ENCODE results near the gene KY. TPM values are rescaled to one million over a fixed set of nuclear protein-coding genes. Genes with fewer than 3 reads are reported as not detected.
A peak's percentile ranks its signal among the peaks of the same experiment; 100 is the strongest.

The KY gene
- total and polyA plus RNA-seq, 3 experiments from 2014 or later, result 0.36 TPM; not detected in 2

DNA sequence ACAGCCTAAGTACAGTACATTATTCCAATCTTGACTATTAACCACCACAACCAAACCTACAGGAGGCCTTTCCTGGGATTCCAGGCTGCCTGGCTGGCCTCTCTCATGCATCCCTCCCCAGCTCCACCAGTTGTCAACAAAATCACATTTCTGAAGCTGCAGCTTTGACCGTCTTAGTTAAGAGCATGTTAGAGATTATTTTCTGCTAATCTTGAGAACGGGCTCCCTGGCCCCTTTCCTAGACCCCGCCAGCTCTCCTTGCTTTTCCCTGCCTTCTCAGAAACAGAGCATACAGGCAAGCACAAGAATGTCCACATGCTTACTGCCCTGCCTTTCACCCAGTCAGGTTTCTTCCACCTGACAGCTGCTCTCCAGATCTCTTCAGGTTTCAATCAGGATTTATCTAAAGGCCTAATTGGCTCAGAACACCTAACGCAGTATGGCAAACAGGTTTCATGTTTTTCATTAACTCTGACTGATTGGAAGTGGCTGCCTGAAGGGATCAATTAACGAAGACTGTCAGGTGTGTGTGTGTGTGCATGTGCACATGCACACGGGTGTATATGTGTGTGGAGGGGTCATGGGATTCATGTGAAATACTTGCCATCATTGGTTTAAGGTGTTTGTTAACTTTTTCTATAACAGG lies 12.3 kb downstream of the KY start:
- H3K4me3 Mint-ChIP-seq, result no peak overlapping the region
- Histone ChIP-seq H3K4me3 (ENCODE audit: low read length) (no peak overlapping the region), H3K9me3 (ENCODE audit: low read length) (no peaks in the 10 kb centered on the region), H3K4me1 (ENCODE audit: insufficient read depth, low read length) (no peaks in the 10 kb centered on the region), H3K27me3 (ENCODE audit: insufficient read depth, low read length, poor library complexity, severe bottlenecking) (no peaks in the 10 kb centered on the region), H3K27ac (ENCODE audit: low read depth, low read length) (no peak overlapping the region), H3K36me3 (ENCODE audit: insufficient read depth, low read length) (no peaks in the 10 kb centered on the region)
- H3K9me3 Mint-ChIP-seq, result peaks cover 0 to 2% (median 0%) of the 10 kb centered on the region in 5 donors
- DNase-seq, result no peak
- ChIA-PET POLR2A (no interaction called here), CTCF (no interaction called here)
- H3K36me3 Mint-ChIP-seq, result peaks cover 0 to 1% (median 0%) of the 10 kb centered on the region in 3 donors
- no peaks in the 10 kb centered on the region for H3K4me1 Mint-ChIP-seq
- no peak overlapping the region for H3K27ac Mint-ChIP-seq
- H3K27me3 Mint-ChIP-seq, result peaks cover 0 to 4% of the 10 kb centered on the region in 2 donors

DNA sequence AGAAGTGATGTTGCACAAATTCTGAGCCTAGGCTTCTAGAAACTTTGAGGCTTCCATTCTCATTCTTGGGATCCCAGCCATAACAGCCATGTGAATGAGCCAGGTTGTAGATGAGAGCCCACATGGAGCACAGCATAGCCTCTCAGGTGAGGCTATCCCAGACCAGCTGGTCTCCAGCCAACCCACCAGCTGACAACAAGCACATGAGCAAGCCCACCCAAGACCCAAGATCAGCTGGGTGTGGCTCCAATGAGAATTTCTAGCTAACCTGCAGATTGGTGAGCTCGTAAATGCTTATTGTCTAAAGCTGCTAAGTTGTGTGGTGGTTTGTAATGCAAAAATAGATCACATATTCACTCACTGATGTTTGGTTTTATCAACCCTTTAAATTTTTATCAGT lies 14.4 kb downstream of the KY start:
- no peak overlapping the region for H3K27ac ChIP-seq (ENCODE audit: low read depth, low read length)
- ChIA-PET POLR2A (no interaction called here), CTCF (no interaction called here)
- no peak overlapping the region for H3K4me3 ChIP-seq (ENCODE audit: low read length)
- Mint-ChIP-seq H3K9me3 (peaks cover 3 to 11% (median 5%) of the 10 kb centered on the region in 5 donors), H3K36me3 (peaks cover 0 to 4% (median 2%) of the 10 kb centered on the region in 3 donors), H3K27me3 (peaks cover 0 to 12% of the 10 kb centered on the region in 2 donors), H3K27ac (no peak overlapping the region), H3K4me1 (no peaks in the 10 kb centered on the region), H3K4me3 (no peak overlapping the region)
- H3K36me3 ChIP-seq (ENCODE audit: insufficient read depth, low read length), result no peaks in the 10 kb centered on the region
- no peak for DNase-seq
- no peaks in the 10 kb centered on the region for H3K27me3 ChIP-seq (ENCODE audit: insufficient read depth, low read length, poor library complexity, severe bottlenecking)
- H3K4me1 ChIP-seq (ENCODE audit: insufficient read depth, low read length), result no peaks in the 10 kb centered on the region
- H3K9me3 ChIP-seq (ENCODE audit: low read length), result no peaks in the 10 kb centered on the region

DNA sequence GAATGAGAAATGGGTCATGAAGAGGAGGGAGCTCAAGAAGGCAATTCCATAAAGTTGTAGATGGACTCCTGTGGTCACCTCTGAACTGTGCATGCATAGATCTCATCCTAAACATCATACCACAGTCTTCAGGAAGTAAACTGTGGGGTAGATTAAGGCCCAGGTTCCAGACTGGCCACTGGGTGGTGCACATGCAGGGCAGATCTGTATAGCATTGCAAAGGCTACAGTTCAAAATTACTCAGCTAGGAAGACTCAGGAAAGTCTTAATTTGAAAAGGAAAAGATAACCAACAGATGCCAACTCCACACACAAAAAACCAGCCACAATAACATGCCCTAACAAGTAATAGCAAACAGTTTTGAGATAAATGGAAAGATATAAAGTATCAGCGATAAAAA lies 20.3 kb downstream of the KY start:
- no peak for DNase-seq
- H3K4me3 ChIP-seq (ENCODE audit: low read length), result no peak overlapping the region

DNA sequence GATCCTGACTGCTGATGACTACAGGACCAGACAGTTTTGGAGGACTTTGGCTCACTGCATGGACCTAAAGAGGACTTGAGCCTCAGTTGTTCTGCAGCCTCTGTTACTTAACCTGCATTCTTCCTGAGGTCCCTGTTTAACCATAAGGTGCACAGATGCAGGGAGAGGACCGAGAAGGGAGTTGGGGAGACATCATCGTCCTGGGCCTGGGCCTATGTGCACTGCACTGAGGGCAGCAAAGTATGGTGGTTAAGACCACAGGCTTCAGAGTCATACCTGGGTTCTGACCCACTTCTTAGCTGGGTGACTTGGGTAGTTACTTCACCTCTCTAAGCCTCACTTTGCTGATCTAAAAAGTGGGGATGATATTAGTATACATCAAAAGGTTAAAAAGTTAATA lies 21.9 kb downstream of the KY start:
- no peak for DNase-seq
- H3K27ac Mint-ChIP-seq, result no peak overlapping the region
- Histone ChIP-seq H3K4me3 (ENCODE audit: low read length) (no peak overlapping the region), H3K4me1 (ENCODE audit: insufficient read depth, low read length) (no peaks in the 10 kb centered on the region), H3K36me3 (ENCODE audit: insufficient read depth, low read length) (no peaks in the 10 kb centered on the region), H3K27ac (ENCODE audit: low read depth, low read length) (no peak overlapping the region), H3K27me3 (ENCODE audit: insufficient read depth, low read length, poor library complexity, severe bottlenecking) (no peaks in the 10 kb centered on the region), H3K9me3 (ENCODE audit: low read length) (no peaks in the 10 kb centered on the region)
- H3K27me3 Mint-ChIP-seq, result peaks cover 6 to 17% of the 10 kb centered on the region in 2 donors
- CTCF ChIA-PET, result no interaction called here
- peak overlapping the region in 1 of 7 donors; percentile 18 for H3K4me3 Mint-ChIP-seq
- POLR2A ChIA-PET, result no interaction called here
- peaks cover 13 to 24% (median 15%) of the 10 kb centered on the region in 5 donors for H3K9me3 Mint-ChIP-seq
- H3K4me1 Mint-ChIP-seq, result peaks cover 0 to 11% (median 4%) of the 10 kb centered on the region in 3 donors
- H3K36me3 Mint-ChIP-seq, result peaks cover 0 to 7% (median 5%) of the 10 kb centered on the region in 3 donors

More for the DNA sequence above, 20.3 kb downstream of the KY start:
- no peak overlapping the region for H3K4me3 Mint-ChIP-seq
- peaks cover 14 to 24% (median 15%) of the 10 kb centered on the region in 5 donors for H3K9me3 Mint-ChIP-seq
- no peak overlapping the region for H3K27ac Mint-ChIP-seq
- Histone ChIP-seq H3K36me3 (ENCODE audit: insufficient read depth, low read length) (no peaks in the 10 kb centered on the region), H3K9me3 (ENCODE audit: low read length) (no peaks in the 10 kb centered on the region), H3K27me3 (ENCODE audit: insufficient read depth, low read length, poor library complexity, severe bottlenecking) (no peaks in the 10 kb centered on the region), H3K4me1 (ENCODE audit: insufficient read depth, low read length) (no peaks in the 10 kb centered on the region), H3K27ac (ENCODE audit: low read depth, low read length) (no peak overlapping the region)
- ChIA-PET CTCF (no interaction called here), POLR2A (no interaction called here)
- H3K27me3 Mint-ChIP-seq, result peaks cover 6 to 18% of the 10 kb centered on the region in 2 donors
- H3K36me3 Mint-ChIP-seq, result peaks cover 0 to 7% (median 5%) of the 10 kb centered on the region in 3 donors
- peaks cover 0 to 11% (median 4%) of the 10 kb centered on the region in 3 donors for H3K4me1 Mint-ChIP-seq

DNA sequence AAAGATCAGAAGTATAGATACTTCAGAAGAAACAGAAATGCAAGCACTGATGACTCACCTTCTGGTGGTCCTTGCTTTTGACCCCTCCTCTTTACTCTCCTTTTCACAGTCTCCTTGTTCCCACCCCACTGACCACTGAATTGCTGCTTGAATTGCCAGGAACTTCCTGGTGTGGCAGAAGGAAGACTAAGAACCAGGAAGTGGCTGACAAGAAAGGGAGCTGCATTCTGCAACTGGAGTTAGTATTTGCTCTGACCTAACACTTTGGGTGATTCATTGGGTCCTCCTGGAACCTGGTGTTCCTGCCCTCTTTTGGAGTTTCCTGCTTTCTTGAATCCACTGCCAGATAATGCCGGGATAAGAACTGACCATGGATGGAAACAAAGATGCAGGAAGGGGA lies 23.0 kb downstream of the KY start:
- Histone ChIP-seq H3K27ac (ENCODE audit: low read depth, low read length) (no peak overlapping the region), H3K9me3 (ENCODE audit: low read length) (no peaks in the 10 kb centered on the region), H3K4me1 (ENCODE audit: insufficient read depth, low read length) (no peaks in the 10 kb centered on the region), H3K36me3 (ENCODE audit: insufficient read depth, low read length) (no peaks in the 10 kb centered on the region), H3K4me3 (ENCODE audit: low read length) (no peak overlapping the region), H3K27me3 (ENCODE audit: insufficient read depth, low read length, poor library complexity, severe bottlenecking) (no peaks in the 10 kb centered on the region)
- peaks cover 13 to 24% (median 15%) of the 10 kb centered on the region in 5 donors for H3K9me3 Mint-ChIP-seq
- H3K4me1 Mint-ChIP-seq, result peaks cover 0 to 11% (median 4%) of the 10 kb centered on the region in 3 donors
- H3K27me3 Mint-ChIP-seq, result peaks cover 6 to 13% of the 10 kb centered on the region in 2 donors
- POLR2A ChIA-PET, result no interaction called here
- no peak overlapping the region for H3K27ac Mint-ChIP-seq
- H3K4me3 Mint-ChIP-seq, result peak overlapping the region in 1 of 7 donors; percentile 5
- DNase-seq, result no peak
- peaks cover 0 to 7% (median 5%) of the 10 kb centered on the region in 3 donors for H3K36me3 Mint-ChIP-seq
- CTCF ChIA-PET, result no interaction called here

DNA sequence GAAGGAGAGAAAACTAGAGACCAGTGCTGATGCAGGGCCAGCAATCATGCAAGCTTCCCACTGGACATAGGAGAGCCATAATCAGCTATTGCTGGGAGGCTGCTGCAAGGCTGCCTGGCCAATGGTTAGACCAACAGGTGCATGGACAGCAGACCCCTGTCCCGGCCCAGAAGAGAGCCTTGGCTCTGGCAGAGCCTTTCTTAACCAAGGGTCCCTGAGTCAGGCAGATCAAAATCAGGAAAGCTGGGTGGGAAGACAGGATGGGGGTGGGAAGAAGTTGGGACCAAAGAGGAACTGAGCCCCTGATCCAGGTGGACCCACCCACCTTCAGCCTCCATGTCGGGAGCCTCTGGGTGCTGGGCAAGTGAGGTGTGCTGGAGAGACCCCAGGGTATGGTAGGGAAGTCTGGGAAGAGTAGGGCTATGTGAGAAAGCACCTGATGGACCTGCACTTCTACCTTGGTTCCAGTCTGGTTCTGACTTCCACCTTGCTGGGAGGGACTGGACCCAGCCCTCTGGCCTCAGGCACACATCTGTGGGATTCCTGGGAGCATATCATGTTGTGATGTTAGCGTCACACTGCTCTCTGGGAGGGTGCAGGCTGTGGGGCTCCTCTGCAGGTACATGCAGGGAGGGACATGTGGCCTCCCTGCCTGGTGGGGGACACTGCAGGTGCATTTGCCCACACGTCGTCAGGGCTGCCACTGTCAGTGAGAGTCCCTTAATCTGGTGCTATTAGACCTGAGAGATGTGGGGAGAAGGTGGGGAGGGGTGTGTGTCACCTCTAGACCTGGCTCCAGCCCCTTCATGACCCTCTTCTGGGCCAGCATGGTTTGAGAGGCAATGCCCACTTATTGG lies 24.7 kb downstream of the KY start:
- Histone ChIP-seq H3K9me3 (ENCODE audit: low read length) (no peaks in the 10 kb centered on the region), H3K4me3 (ENCODE audit: low read length) (no peak overlapping the region), H3K4me1 (ENCODE audit: insufficient read depth, low read length) (no peaks in the 10 kb centered on the region), H3K36me3 (ENCODE audit: insufficient read depth, low read length) (no peaks in the 10 kb centered on the region), H3K27me3 (ENCODE audit: insufficient read depth, low read length, poor library complexity, severe bottlenecking) (no peaks in the 10 kb centered on the region), H3K27ac (ENCODE audit: low read depth, low read length) (no peak overlapping the region)
- peaks cover 3 to 11% (median 4%) of the 10 kb centered on the region in 3 donors for H3K4me1 Mint-ChIP-seq
- ChIA-PET POLR2A (no interaction called here), CTCF (no interaction called here)
- DNase-seq, result no peak
- no peak overlapping the region for H3K4me3 Mint-ChIP-seq
- H3K36me3 Mint-ChIP-seq, result peaks cover 0 to 3% (median 3%) of the 10 kb centered on the region in 3 donors
- H3K9me3 Mint-ChIP-seq, result peaks cover 6 to 18% (median 9%) of the 10 kb centered on the region in 5 donors
- H3K27ac Mint-ChIP-seq, result no peak overlapping the region
- peaks cover 6% of the 10 kb centered on the region in 2 donors for H3K27me3 Mint-ChIP-seq

DNA sequence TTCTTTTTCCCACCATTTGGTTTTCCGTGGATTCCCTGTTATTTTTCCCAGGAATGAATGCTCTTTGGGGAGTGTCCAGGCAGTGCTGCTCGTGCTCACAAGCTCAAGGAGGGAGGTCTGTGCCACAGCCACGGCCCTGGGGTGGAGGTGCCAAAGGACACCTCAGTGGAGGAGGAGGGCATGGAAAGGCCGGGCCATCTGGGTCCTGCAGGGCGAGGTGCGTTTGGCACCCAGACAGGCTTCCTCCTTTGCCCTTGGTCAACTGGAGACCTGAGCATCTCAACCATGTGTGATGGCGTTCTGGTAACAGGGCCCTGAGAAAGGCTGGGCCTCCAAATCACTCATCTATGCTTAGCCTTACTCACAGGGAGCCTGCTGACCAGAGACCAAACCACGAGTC lies 25.4 kb downstream of the KY start:
- peaks cover 0 to under 1% (median 0%) of the 10 kb centered on the region in 3 donors for H3K36me3 Mint-ChIP-seq
- CTCF ChIA-PET, result no interaction called here
- no peaks in the 10 kb centered on the region for H3K36me3 ChIP-seq (ENCODE audit: insufficient read depth, low read length)

More for the DNA sequence above, 25.4 kb downstream of the KY start:
- Histone ChIP-seq H3K27me3 (ENCODE audit: insufficient read depth, low read length, poor library complexity, severe bottlenecking) (no peaks in the 10 kb centered on the region), H3K9me3 (ENCODE audit: low read length) (no peaks in the 10 kb centered on the region), H3K4me3 (ENCODE audit: low read length) (no peak overlapping the region), H3K27ac (ENCODE audit: low read depth, low read length) (no peak overlapping the region), H3K4me1 (ENCODE audit: insufficient read depth, low read length) (no peaks in the 10 kb centered on the region)
- POLR2A ChIA-PET, result no interaction called here
- Mint-ChIP-seq H3K4me3 (no peak overlapping the region), H3K9me3 (peaks cover 2 to 12% (median 3%) of the 10 kb centered on the region in 5 donors), H3K27ac (no peak overlapping the region), H3K27me3 (peaks cover 0 to 6% of the 10 kb centered on the region in 2 donors), H3K4me1 (peaks cover 3 to 11% (median 4%) of the 10 kb centered on the region in 3 donors)
- no peak for DNase-seq

Data from CD8-positive, alpha-beta memory T cell (primary cell).